GM19238 (cell line): Measurements from ENCODE around the gene KIDINS220.

Source experiments
- DNase-seq: peaks from one replicate; pipeline ENCODE4 v3.0.0; 2011; ENCODE audit warnings: low spot score; ENCODE audit not compliant: insufficient read length

The KIDINS220 gene

GRCh38 chr2:8851811-8852560 is 14.6 kb upstream of the KIDINS220 start:
- DNase-seq: no peak

- DNase-seq: no peak
These were observed 13.6 kb upstream of the KIDINS220 start for GRCh38 chr2:8850845-8851487.

- DNase-seq: no peak
These were observed 11.9 kb upstream of the KIDINS220 start for GRCh38 chr2:8849327-8849726.

GRCh38 chr2:8848328-8849100 is 11.1 kb upstream of the KIDINS220 start:
- DNase-seq: no peak

- DNase-seq: no peak
These were observed 10.0 kb upstream of the KIDINS220 start for GRCh38 chr2:8847400-8847799.

- no peak for DNase-seq
These were observed 4.5 kb upstream of the KIDINS220 start for GRCh38 chr2:8841932-8842331.

GRCh38 chr2:8840475-8841091 is 3.2 kb upstream of the KIDINS220 start:
- no peak for DNase-seq

GRCh38 chr2:8839189-8839965 is 2.0 kb upstream of the KIDINS220 start:
- no peak for DNase-seq

GRCh38 chr2:8837795-8838140 is 355 bp upstream of the KIDINS220 start:
- DNase-seq: no peak

GRCh38 chr2:8835279-8835678 is 2.1 kb downstream of the KIDINS220 start:
- no peak for DNase-seq

- DNase-seq: no peak
These were observed 3.6 kb downstream of the KIDINS220 start for GRCh38 chr2:8833853-8834252.

GRCh38 chr2:8831516-8831915 is 5.9 kb downstream of the KIDINS220 start:
- no peak for DNase-seq

- no peak for DNase-seq
These were observed 9.7 kb downstream of the KIDINS220 start for GRCh38 chr2:8827729-8828128.

GRCh38 chr2:8822218-8822617 is 15.2 kb downstream of the KIDINS220 start:
- no peak for DNase-seq

GRCh38 chr2:8821276-8822217 is 15.9 kb downstream of the KIDINS220 start:
- DNase-seq: no peak

GRCh38 chr2:8819948-8820347 is 17.5 kb downstream of the KIDINS220 start:
- no peak for DNase-seq

GRCh38 chr2:8819194-8819593 is 18.2 kb downstream of the KIDINS220 start:
- DNase-seq: no peak

GRCh38 chr2:8817221-8817620 is 20.2 kb downstream of the KIDINS220 start:
- no peak for DNase-seq

- DNase-seq: no peak
These were observed 30.3 kb downstream of the KIDINS220 start for GRCh38 chr2:8806885-8807704.
